Left lobe of liver (tissue), 2 donors: Measurements from ENCODE around the gene UBE2O. TPM values are rescaled to one million over a fixed set of nuclear protein-coding genes. Genes with fewer than 3 reads are reported as not detected.
"Not testable (repeated sequence)": the region's sequence is repeated elsewhere in the genome, so short reads cannot be mapped to it uniquely, and the experiment has no call there.

ENCODE experiments used
- ATAC-seq: fragments of 200-7000 bp; cut with Tn5 transposase; one replicate; pipeline ENCODE4 v1.9.1; 2020; ENCODE audit warnings: mild to moderate bottlenecking, moderate library complexity
- DNase-seq: peaks from one replicate; pipeline ENCODE4 v3.0.0-alpha.2; 2020; ENCODE audit warnings: low spot score
- total RNA-seq: library from RNA; stranded (reverse); gene quantifications from one replicate; pipeline ENCODE4 v1.2.1, GENCODE V29; 2021
- donor health status: DM: no; HTN: no; CAD: no; lungs with moderate emphysema.
- donor health status: DM: no; HTN: yes; CAD: no.

The UBE2O gene
- total RNA-seq, 1 donor from 2014 or later: 9.8 TPM

DNA sequence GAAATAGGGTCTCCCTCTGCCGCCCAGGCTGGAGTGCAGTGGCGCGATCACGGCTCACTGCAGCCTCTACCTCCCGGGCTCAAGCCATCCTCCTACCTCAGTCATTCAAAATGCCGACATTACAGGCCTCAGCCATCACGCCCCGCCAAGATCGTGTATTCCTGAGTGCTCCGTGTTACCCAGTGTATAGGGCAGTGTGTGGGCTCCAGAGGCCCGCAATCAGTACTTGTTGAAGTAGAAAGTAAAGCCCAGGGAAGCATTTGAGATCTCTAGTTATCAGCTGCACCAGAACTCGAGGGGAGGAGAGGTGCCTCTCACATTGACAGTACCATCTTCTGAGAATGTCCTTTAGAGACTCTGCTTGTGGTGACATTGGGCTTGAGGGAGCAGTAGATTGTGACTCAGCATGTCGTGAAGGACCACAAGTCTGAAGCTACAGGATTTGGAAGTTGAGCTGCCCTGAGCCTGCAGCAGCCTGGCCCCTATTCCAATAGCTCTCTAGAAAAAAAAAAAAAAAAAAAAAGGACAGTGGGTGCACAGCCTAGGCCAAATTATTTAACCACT is 98.1 kb downstream of the UBE2O start:
- no peak for ATAC-seq
- no peak for DNase-seq

DNA sequence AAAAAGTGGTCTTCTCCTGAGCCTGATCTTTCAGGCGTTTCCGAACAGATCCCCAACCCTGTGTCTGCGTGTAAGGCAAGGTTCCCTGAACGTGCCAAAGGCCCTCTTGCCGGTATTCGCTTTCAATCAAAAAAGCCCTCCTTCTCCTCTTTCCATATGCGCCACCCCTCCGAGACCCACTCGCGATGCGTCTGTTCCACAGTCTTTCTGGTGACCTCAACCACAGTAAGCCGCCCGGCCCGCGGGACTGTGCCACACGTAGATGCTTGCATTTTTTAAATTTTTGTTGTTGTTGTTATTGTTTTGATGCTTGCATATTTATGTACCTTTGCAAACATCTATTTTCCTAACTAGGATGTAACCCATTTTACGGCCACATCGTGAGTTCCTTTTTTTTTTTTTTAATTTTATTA is 98.6 kb downstream of the UBE2O start:
- ATAC-seq (no peak), DNase-seq (no peak)

DNA sequence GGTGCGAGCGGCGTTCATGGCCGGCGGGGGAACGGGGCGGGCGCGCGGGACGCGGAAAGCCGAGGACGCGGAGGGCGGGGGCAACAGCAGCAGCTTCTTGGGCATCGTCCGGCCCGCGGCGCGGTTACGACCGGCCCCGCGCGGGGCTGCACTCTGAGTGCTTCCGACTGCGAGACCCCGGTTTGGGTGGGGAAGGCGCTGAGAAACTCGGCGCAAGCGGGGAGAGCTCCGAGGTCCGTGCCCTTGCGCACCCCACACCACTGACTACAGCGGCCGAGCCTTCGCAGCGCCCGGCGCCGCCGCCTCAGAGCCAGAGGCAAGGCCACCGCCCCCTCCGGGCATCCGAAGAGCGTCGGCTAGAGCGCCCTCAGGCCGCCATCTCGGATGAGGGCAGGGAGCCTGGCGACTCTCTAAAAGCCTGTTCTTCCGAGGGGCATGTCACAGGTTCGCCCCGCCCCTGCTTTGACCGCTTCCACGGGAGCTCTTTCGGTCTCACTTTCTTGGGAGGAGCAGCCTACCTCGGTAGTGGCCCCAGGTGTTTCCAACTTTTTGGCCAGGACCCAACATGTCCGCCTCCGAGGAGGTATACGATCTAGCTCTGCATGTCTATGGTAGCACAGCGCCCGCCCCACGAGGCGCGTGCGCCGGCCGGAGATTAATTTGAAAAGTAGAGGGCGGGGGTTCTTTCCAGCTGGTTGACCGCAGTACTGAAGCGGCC is 99.2 kb downstream of the UBE2O start, which contains the start of gene PRPSAP1:
TSS of gene PRPSAP1 (minus strand) at position 318 of the 718 bp plus-strand sequence. CDS start at position 105, 213 bp downstream.
- DNase-seq: peak; percentile 90
- peak; percentile 93 for ATAC-seq

DNA sequence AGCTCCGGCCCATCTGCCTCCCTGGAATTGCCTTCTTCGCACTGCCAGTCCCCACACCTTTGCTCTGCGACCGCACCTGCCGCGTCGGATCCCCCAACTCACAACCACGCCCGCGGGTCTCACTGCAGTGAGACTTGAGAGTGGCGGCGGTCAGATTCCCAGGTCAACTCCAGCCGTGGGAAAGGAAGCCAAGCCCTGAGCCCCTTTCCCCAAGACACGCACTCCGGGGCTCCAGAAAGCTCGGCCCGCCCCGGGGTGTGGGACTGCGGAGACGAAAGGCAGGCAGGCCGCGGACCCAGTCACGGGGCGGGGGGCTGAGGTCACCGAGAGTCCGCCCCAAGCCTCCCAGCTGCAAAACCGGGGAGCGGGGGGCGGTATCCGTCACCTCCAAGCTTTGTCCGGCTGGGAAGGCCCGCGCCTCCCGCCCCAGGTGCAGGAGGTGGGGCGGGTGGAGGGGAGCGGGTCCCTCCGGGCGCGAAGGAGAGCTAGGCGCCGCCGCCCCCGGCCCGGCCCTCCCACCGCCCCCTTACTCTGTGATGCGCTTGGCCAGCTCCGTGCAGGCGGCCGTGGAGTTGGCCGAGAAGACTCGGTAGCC is 99.9 kb downstream of the UBE2O start:
- peak; percentile 56 for DNase-seq
- ATAC-seq: peak; percentile 52

DNA sequence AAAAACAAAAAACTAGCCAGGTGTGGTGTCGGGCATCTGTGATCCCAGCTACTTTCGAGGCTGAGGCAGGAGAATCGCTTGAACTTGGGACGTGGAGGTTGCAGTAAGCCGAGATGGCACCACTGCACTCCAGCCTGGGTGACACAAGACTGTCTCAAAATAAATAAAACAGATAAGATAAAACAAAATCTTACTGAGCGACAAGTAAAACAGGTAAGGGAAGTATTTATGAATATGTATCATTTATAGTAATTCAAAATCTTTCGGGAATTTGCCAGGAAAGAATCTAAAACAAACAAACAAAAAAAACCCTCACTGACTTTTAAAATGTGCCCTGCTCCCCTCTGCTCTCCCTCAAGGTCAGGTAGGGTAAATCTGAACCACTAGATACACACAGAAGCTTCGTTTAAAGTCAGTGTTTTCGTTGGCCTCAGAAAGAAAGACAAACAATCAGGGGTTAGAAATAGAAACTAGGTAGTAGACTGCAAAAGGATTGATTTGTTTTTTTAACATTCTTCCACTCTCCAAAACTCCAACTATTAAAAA is 101.4 kb downstream of the UBE2O start:
- ATAC-seq (peak; percentile 52), DNase-seq (peak; percentile 52)

DNA sequence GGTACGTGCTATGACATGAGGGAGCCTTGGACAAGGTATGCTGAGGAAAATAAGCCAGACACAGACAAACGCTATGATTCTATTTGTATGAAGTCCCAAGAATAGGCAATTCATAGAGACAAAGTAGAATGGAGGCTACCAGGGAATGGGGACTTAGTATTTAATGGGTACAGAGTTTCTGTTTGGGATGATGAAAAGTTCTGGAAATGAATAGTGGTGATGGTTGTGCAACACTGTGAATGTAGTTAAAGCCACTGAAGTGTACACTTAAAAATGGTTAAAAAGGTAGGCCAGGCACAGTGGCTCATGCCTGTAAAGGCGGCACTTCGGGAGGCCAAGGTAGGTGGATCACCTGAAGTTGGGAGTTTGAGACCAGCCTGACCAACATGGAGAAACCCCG is 102.5 kb downstream of the UBE2O start:
- DNase-seq (no peak), ATAC-seq (no peak)

DNA sequence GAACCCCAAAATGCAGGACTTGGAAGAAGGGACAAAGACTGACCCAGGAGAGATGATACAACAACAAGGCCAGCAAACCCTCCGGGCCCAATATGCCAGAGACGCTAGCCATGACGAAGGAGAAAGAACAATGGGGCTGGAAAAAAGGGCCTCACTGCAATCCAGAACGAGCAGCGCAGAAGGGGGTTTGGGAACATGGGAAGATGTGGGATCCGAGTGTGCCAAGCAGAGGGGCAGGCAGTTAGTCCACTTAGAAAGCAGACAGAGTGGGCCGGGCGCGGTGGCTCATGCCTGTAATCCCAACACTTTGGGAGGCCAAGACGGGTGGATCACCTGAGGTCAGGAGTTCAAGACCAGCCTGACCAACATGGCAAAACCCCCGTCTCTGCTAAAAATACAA is 106.0 kb downstream of the UBE2O start:
- not testable (repeated sequence) for ATAC-seq, DNase-seq

DNA sequence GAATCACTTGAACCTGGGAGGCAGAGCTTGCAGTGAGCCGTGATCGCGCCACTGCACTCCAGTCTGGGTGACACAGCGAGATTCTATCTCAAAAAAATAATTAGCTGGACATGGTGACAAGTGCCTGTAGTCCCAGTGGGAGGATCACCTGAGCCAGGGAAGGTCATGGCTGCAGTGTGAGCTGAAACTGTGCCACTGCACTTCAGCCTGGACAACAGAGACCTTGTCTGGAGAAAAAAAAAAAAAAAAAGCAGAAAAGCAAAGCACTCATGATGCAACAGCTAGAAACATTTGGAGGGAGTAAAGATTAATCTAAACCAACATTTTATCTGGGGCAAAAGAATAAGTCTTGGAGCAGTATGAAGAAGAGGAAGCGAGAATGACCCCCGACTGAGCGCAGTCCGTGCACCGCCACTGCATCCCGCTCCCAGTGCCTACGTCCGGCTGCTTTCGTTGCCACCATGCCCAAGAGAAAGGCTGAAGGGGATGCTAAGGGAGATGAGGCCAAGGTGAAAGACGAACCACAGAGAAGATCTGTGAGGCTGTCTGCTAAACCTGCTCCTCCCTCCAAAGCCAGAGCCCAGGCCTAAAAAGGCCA is 107.5 kb downstream of the UBE2O start:
- DNase-seq: peak; percentile 79
- ATAC-seq: peak; percentile 97

DNA sequence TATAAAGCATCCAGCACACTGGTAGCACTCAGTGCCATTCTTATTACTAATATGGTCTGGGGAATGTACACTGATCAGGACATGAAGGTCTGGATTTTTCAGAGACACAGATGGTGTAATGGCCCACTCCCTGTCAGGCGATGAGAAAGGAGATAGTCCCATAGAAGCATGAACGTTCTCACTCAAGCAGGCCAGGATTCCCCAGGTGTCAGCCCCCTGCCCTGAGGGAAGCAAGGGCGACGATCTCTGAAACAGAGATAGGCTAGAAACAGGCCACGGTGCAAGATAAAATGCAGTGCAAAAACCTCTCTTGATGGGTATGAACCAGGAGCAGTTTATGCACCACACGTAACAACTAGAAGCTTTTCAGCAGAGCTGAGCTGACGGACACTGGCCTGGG is 109.8 kb downstream of the UBE2O start:
- DNase-seq (no peak), ATAC-seq (no peak)

DNA sequence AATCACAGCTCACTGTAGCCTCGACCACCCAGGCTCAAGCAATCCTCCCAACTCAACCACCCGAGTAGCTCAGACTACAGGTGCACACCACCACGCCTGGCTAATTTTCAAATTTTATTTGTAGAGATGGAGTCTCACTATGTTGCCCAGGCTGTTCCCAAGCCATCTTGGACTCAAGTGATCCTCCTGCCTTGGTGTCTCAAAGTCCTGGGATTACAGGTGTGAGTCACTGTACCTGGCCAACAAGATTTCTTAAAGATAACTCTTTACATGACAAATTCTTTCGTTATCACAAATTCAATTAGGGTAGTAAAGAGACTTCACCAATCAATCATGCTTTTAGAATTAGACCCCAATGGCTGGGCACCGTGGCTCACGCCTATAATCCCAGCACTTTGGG is 111.7 kb downstream of the UBE2O start:
- no peak for DNase-seq

More for the DNA sequence above, 111.7 kb downstream of the UBE2O start:
- ATAC-seq: no peak

Other genes starting within 250 kb of the UBE2O start
- gene RNF157, start 212.7 kb downstream of the UBE2O start, total RNA-seq: 12.4 TPM
- 23.8 TPM for gene UBALD2, start 187.8 kb downstream of the UBE2O start, total RNA-seq
- gene QRICH2, start 144.9 kb downstream of the UBE2O start, total RNA-seq: 2.6 TPM
- gene PRPSAP1, start 99.2 kb downstream of the UBE2O start, total RNA-seq: 55.0 TPM
- 0.93 TPM for gene SPHK1, start 68.5 kb downstream of the UBE2O start, total RNA-seq
- not detected for gene AANAT, start 14.5 kb upstream of the UBE2O start, total RNA-seq
- 8.9 TPM for gene RHBDF2, start 48.3 kb upstream of the UBE2O start, total RNA-seq
- gene CYGB, start 84.6 kb upstream of the UBE2O start, total RNA-seq: 5.0 TPM
- gene PRCD, start 86.9 kb upstream of the UBE2O start, total RNA-seq: 0.15 TPM
- 4.0 TPM for gene ST6GALNAC2, start 132.7 kb upstream of the UBE2O start, total RNA-seq
- 0.75 TPM for gene ST6GALNAC1, start 190.6 kb upstream of the UBE2O start, total RNA-seq